BLaER1 (cell line): ENCODE results near the gene MRPL12.

Experiments
- H3K27ac ChIP-seq: shearing (Covaris generic); formaldehyde crosslinking; 2 replicates; pipeline ENCODE4 v1.8.1; 2022
- H3K27me3 ChIP-seq: shearing (Covaris generic); formaldehyde crosslinking; 2 replicates; pipeline ENCODE4 v1.8.1; 2022
- H3K36me3 ChIP-seq: shearing (Covaris generic); formaldehyde crosslinking; 2 replicates; pipeline ENCODE4 v1.8.1; 2022
- H3K4me1 ChIP-seq: shearing (Covaris generic); formaldehyde crosslinking; 2 replicates; pipeline ENCODE4 v1.8.1; 2022
- H3K4me2 ChIP-seq: shearing (Covaris generic); formaldehyde crosslinking; 2 replicates; pipeline ENCODE4 v1.8.1; 2022
- H3K4me3 ChIP-seq: shearing (Covaris generic); formaldehyde crosslinking; 2 replicates; pipeline ENCODE4 v1.8.1; 2022
- H3K9ac ChIP-seq: shearing (Covaris generic); formaldehyde crosslinking; 2 replicates; pipeline ENCODE4 v1.8.1; 2022
- H3K9me3 ChIP-seq: shearing (Covaris generic); formaldehyde crosslinking; 2 replicates; pipeline ENCODE4 v1.8.1; 2022
- H4K20me1 ChIP-seq: shearing (Covaris generic); formaldehyde crosslinking; 2 replicates; pipeline ENCODE4 v1.8.1; 2022
- Cebpa-rat ChIP-seq: shearing (Covaris generic); IDR thresholded peaks from 2 replicates; pipeline ENCODE4 v1.8.1; 2022

Gene MRPL12

GRCh38 chr17:81697261-81698044, 5.7 kb upstream of the MRPL12 start:
- Histone ChIP-seq H4K20me1 (peaks cover 98% of the 10 kb centered on the region), H3K4me1 (peaks cover 23% of the 10 kb centered on the region), H3K9ac (no peak overlapping the region), H3K4me2 (no peak overlapping the region), H3K4me3 (no peak overlapping the region), H3K27ac (no peak overlapping the region), H3K36me3 (peaks cover 100% of the 10 kb centered on the region), H3K27me3 (no peaks in the 10 kb centered on the region), H3K9me3 (no peaks in the 10 kb centered on the region)
- TF ChIP-seq Cebpa-rat = no peak

DNA sequence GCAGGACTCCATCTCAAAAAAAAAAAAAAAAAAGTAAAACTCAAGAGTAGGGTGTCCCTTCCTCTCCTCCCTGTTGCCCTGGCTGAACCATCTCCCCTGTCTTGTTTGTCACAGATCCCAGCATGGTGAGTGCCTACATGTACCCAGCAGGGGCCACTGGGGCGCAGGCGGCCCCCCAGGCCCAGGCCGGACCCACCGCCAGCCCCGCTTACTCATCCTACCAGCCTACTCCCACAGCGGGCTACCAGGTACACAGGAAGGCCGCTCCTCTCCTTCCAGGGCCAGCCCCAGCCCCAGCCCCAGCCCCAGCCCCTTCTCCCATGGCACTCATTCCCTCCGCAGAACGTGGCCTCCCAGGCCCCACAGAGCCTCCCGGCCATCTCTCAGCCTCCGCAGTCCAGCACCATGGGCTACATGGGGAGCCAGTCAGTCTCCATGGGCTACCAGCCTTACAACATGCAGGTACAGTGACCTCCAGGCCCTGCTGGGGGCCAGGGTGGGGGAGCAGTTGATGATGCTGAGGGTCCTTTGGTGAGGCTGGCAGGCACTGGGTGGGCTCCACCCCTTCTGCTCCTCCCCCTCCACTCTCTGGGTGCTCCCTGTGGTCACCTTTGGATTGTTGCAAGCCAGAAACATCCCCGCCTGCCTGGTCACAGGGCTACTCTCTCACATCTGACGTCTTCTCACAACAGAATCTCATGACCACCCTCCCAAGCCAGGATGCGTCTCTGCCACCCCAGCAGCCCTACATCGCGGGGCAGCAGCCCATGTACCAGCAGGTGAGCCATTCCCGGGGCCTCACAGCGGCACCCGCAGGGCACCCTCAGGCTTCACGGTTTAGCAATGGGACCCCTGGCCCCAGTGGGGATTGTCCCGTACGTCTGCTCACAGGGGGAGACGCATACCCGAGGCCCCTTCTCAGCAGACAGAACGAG, 2.5 kb upstream of the MRPL12 start:
- no peak for TF ChIP-seq Cebpa-rat
- H4K20me1 ChIP-seq = peaks cover 81% of the 10 kb centered on the region
- peaks cover 33% of the 10 kb centered on the region for H3K4me1 ChIP-seq
- H3K4me3 ChIP-seq = peak overlapping the region; percentile 98; the same call in 1 of the 2 replicates
- H3K36me3 ChIP-seq = peaks cover 84% of the 10 kb centered on the region
- peak overlapping the region; percentile 99 for H3K9ac ChIP-seq
- H3K4me2 ChIP-seq = peak overlapping the region; percentile 100
- H3K9me3 ChIP-seq = no peaks in the 10 kb centered on the region
- no peaks in the 10 kb centered on the region for H3K27me3 ChIP-seq
- peak overlapping the region; percentile 98; the same call in 1 of the 2 replicates for H3K27ac ChIP-seq

DNA sequence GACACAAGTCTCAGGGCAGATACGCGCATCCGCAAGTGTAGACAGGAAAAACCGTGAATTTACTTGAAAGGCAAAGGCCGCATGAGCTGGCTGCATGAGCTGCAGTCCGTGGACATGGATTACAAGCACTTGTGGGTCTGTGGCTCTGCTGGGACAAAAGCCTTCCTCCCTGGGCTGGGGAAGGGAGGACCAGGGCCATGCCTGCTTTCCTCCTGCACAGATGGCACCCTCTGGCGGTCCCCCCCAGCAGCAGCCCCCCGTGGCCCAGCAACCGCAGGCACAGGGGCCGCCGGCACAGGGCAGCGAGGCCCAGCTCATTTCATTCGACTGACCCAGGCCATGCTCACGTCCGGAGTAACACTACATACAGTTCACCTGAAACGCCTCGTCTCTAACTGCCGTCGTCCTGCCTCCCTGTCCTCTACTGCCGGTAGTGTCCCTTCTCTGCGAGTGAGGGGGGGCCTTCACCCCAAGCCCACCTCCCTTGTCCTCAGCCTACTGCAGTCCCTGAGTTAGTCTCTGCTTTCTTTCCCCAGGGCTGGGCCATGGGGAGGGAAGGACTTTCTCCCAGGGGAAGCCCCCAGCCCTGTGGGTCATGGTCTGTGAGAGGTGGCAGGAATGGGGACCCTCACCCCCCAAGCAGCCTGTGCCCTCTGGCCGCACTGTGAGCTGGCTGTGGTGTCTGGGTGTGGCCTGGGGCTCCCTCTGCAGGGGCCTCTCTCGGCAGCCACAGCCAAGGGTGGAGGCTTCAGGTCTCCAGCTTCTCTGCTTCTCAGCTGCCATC, 1.7 kb upstream of the MRPL12 start:
- TF ChIP-seq Cebpa-rat = no peak
- H4K20me1 ChIP-seq = peaks cover 72% of the 10 kb centered on the region
- no peaks in the 10 kb centered on the region for H3K27me3 ChIP-seq
- H3K4me2 ChIP-seq = peak overlapping the region; percentile 100
- H3K9me3 ChIP-seq = no peaks in the 10 kb centered on the region
- peaks cover 84% of the 10 kb centered on the region for H3K36me3 ChIP-seq
- H3K4me1 ChIP-seq = peaks cover 33% of the 10 kb centered on the region
- peak overlapping the region; percentile 99 for H3K9ac ChIP-seq
- peak overlapping the region; percentile 98 for H3K27ac ChIP-seq
- H3K4me3 ChIP-seq = peak overlapping the region; percentile 98

DNA sequence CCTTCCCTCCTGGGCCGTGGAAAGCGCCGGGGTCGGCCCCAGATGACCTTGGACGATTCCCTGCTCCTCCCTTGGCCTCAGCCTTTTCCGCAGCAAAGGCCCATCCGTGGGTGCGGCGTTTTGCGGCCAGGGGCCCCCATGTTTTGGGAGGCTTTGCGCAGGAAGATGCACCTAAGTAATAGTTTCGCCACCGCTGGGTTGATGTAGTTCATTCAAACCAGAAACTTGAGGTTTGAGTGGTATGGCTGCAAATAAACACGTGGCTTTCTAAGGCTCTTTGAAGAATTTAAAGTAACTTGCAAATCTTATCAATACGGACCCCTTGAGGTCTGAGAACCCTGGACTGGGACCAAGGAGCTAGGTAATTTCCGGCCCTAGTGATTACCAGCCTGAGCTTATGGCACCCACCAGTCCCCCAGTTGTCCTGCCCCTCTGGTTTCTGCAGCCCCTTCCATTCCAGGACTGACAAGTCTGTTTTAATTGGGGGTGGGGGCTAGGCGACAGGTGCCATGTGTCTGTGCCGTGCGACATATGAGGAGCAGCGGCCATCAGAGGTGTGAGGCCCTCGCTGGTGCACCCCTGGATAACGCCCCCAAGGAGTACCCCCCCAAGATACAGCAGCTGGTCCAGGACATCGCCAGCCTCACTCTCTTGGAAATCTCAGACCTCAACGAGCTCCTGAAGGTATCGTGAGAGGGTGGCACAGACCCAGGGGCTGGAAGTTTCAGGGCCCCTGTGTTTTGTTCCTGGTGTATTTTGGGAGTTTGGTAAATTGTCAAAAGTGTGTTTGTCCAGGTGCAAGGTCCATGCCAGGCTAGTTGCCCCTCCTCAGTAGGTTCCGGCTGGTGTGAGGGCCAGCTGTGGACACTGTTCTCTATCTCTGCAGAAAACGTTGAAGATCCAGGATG, 834 bp downstream of the MRPL12 start:
- H3K27me3 ChIP-seq = no peaks in the 10 kb centered on the region
- H4K20me1 ChIP-seq = peaks cover 72% of the 10 kb centered on the region
- H3K4me1 ChIP-seq = peaks cover 35% of the 10 kb centered on the region
- peak overlapping the region; percentile 99 for H3K9ac ChIP-seq
- H3K4me3 ChIP-seq = peak overlapping the region; percentile 98
- peak overlapping the region; percentile 98 for H3K27ac ChIP-seq
- H3K9me3 ChIP-seq = no peaks in the 10 kb centered on the region
- peaks cover 84% of the 10 kb centered on the region for H3K36me3 ChIP-seq
- TF ChIP-seq Cebpa-rat = no peak
- peak overlapping the region; percentile 100 for H3K4me2 ChIP-seq

DNA sequence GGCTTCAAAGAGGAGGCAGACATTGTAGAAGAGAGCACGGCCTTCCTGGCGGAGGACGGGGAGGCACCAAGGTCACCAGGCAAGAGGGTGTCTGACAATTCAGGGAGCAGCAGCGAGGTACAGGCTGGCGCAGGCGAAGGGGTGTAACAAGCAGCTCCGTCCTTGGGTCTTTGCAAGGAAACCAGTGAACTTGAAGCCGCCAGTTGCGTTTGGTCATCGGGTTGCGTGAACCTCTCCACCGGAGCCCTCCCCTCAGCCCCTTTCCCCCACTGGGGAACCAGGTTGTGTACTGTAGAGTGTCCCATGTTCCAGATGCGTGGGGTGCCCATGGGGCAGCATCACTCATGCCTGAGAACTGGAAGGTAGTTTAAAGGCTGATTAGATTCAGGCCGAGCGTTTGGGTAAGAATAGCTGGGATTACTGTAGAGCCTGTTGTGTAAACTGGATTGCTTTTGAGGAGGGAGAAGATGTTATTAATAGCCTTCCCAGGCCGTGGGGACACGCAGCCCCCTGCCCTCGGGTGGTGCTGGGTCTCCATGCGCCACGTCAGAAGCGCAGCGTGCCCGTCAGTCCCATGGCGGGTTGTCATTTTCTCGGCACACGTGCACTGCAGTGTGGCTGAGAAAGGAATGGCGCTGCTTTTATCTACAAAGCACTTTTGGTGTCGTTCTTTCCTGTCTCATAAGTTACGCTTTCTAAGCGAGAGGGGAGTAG, 2.5 kb downstream of the MRPL12 start:
- H3K36me3 ChIP-seq = peaks cover 72% of the 10 kb centered on the region
- peaks cover 56% of the 10 kb centered on the region for H4K20me1 ChIP-seq
- no peaks in the 10 kb centered on the region for H3K9me3 ChIP-seq
- H3K9ac ChIP-seq = no peak overlapping the region
- no peak overlapping the region for H3K27ac ChIP-seq
- no peak overlapping the region for H3K4me2 ChIP-seq
- H3K4me3 ChIP-seq = no peak overlapping the region
- TF ChIP-seq Cebpa-rat = no peak
- no peaks in the 10 kb centered on the region for H3K27me3 ChIP-seq
- H3K4me1 ChIP-seq = peaks cover 47% of the 10 kb centered on the region

- H3K4me3 ChIP-seq = no peak overlapping the region
- H3K4me1 ChIP-seq = peaks cover 47% of the 10 kb centered on the region
- H3K4me2 ChIP-seq = no peak overlapping the region
- H4K20me1 ChIP-seq = peaks cover 50% of the 10 kb centered on the region
- TF ChIP-seq Cebpa-rat = no peak
- H3K9ac ChIP-seq = no peak overlapping the region
- H3K9me3 ChIP-seq = no peaks in the 10 kb centered on the region
- no peaks in the 10 kb centered on the region for H3K27me3 ChIP-seq
- H3K27ac ChIP-seq = no peak overlapping the region
- peaks cover 67% of the 10 kb centered on the region for H3K36me3 ChIP-seq
Measured at GRCh38 chr17:81706232-81706611, 3.1 kb downstream of the MRPL12 start.

DNA sequence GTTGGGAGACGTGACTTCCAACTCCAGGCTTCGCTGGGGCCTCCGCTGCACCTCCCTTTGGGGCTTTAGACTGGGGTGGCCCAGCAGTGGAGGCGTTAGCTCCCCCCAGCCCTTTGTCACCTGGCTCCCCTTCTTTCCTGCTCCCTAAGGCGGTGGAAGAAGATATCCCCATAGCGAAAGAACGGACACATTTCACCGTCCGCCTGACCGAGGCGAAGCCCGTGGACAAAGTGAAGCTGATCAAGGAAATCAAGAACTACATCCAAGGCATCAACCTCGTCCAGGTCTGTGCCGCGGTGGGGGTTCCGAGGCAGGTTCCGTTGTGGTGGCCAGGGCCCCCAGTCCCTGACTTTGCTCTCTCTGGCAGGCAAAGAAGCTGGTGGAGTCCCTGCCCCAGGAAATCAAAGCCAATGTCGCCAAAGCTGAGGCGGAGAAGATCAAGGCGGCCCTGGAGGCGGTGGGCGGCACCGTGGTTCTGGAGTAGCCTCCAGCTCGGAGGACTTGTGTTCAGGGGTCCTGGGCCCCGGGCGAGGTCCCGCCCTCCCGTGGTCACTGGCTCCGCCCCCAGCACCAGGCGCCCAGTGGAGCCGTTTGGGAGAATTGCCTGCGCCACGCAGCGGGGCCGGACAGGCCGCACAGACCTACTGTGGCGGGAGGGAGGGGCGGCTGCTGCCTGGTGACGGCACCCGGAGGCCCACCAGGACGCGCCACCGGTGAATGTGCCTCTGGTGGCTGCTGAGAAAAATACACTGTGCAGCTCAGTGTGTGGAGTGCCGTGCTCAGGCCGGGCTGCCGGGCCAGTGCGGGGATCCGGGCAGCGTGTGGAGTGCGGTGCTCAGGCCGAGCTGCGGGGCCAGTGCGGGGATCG, 3.8 kb downstream of the MRPL12 start:
- Histone ChIP-seq H3K4me2 (no peak overlapping the region), H3K27ac (no peak overlapping the region), H3K4me1 (peaks cover 46% of the 10 kb centered on the region), H3K36me3 (peaks cover 59% of the 10 kb centered on the region), H3K9ac (no peak overlapping the region), H3K4me3 (no peak overlapping the region), H3K27me3 (no peaks in the 10 kb centered on the region), H4K20me1 (peaks cover 43% of the 10 kb centered on the region), H3K9me3 (no peaks in the 10 kb centered on the region)
- TF ChIP-seq Cebpa-rat = no peak
